ENCODE data around the gene GFRA1.

Gene GFRA1

DNA sequence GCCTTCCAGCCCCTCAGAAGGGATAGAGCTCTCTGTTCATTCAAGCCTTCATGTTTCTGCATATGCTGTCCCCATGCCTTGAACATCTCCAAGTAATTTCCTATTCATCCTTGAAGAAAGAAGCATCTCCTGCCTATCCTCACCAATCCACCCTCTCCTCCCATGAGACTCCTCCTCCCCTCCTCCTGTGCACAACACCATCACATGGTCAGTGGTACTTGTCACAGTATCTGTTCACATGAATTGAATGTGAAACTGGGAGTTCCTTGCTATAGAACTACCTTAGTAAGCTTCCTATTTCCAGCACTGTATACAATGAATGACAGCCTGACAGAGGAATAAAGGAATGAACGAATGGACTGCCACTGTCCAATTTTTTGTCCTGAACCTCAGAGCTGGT is 115.5 kb downstream of the GFRA1 start:
- no peak for DNase-seq (ENCODE audit: low spot score)

- no peak for DNase-seq (ENCODE audit: low spot score)
Observed at GRCh38 chr10:116156819-116157218, 116.2 kb downstream of the GFRA1 start.

DNA sequence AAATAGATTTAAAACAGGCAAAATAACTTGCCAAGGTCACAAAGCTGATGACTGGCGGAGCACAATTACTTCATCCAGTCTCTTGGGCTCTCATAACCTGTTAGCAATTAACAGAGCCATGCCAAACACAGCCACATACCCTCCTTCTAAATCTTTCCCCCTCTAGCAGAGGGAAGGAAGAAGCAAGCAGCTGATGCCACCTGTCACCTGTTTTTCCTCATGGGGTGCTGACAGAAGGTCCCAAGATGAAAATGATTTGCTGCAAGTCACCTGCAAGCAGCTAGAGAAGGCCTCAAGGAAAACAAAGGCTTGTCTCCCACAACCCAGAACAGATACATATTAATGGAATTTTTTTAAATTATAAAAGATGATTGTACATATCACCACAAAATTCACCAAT is 117.8 kb downstream of the GFRA1 start:
- no peak for DNase-seq (ENCODE audit: low spot score)

DNA sequence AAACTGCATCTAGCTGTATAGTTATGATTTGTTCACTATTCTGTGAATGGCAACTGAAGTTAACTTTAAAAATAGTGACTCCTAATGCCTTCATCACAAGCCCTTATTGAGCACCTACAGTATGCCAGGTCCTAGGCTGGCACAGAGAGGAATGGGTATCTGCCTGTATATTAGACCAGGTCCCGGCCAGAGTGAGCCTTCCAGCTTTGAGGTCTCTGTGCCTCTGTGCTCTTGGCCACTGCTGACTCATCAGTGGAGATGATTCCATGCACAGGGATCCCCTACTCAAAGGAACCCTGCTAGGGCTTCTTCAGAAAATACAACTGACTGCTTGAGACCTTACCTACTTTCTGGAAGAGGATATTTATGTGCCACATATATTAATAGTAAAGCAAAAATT is 118.4 kb downstream of the GFRA1 start:
- no peak for DNase-seq (ENCODE audit: low spot score)

DNA sequence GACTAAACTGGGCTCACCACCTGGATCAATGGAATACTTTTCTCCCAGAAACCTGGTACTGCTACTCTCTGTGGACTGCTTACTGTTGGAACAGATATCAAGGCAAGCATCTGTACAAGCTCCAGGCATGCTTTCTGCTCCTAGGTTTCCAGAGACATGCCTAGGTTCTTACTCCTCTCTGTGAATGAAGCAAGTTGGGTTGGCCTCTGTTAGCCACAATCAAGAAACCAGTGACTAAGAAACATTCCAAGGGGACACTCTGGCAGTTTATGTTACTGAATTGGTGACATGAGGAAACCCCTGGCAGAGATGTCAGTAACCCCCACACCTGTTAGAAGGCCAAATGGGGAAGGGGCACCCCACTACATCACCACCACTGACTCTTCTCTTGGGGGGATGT is 121.9 kb downstream of the GFRA1 start:
- DNase-seq (ENCODE audit: low spot score) = no peak

GRCh38 chr10:116150606-116151005 is 122.4 kb downstream of the GFRA1 start:
- no peak for DNase-seq (ENCODE audit: low spot score)

GRCh38 chr10:116147147-116147905 is 125.7 kb downstream of the GFRA1 start:
- DNase-seq (ENCODE audit: low spot score) = no peak

- no peak for DNase-seq (ENCODE audit: low spot score)
Observed at GRCh38 chr10:116146372-116147140, 126.5 kb downstream of the GFRA1 start.

- DNase-seq (ENCODE audit: low spot score) = no peak
Observed at GRCh38 chr10:116143673-116144222, 129.3 kb downstream of the GFRA1 start.

GRCh38 chr10:116141855-116142254 is 131.2 kb downstream of the GFRA1 start:
- no peak for DNase-seq (ENCODE audit: low spot score)

GRCh38 chr10:116141246-116141645 is 131.8 kb downstream of the GFRA1 start:
- DNase-seq (ENCODE audit: low spot score) = no peak

DNA sequence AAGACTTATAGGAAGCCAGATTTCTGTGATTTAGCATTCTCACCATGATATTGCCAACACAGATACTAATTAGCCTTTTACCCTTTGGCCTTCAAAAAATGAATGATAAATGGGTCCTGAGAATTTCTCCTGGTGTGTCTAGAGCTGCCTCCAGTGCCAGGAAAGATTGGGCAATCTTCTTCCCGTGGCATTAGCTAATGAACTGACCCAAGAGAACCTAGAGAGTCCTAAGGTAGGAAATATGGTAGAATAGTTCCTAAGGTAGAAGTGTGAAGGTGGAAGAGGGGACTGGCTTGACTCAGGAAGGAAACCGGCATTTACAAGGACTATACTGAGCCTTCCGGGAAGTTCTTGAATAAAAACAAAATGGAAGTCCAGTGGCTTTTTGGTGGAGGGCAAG is 133.1 kb downstream of the GFRA1 start:
- no peak for DNase-seq (ENCODE audit: low spot score)

- no peak for DNase-seq (ENCODE audit: low spot score)
Observed at GRCh38 chr10:116138897-116139296, 134.1 kb downstream of the GFRA1 start.

DNA sequence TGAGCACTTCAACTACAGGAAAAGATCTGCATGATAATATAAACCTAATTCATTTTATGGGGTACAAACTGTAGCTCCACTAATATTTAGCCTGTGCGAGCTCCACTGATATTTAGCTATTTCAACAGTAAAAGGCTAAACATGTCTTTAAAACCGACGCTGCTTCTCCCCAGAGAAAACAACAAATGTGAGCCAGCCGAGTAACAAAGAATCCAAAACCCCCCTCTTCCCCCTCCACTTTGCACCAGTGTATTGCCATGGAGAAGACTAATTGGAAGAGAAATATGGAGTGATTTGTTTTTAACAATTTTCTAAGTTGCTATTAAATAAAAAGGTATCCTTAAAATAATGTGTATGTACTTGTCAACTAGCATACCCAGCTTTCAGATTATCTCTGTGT is 136.7 kb downstream of the GFRA1 start:
- DNase-seq (ENCODE audit: low spot score) = no peak

DNA sequence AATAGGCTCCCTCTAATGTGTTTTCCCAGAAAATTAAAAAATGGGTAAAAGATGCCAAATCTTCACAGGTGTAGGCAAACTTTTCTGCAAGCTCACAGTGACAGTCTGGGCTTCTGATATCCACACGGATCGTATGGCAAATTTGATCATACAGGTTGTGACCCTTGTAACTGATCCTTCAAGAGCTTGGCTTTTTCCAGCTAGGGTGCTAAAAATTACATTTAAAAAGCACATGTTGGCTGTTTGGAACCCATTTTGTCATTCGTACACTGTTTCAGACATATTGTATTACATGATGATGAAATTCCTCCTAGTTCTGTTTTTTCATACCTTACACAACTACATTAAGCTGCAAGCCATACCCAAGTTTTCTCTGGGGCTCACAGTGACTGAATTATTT is 138.7 kb downstream of the GFRA1 start:
- no peak for DNase-seq (ENCODE audit: low spot score)

- DNase-seq (ENCODE audit: low spot score) = no peak
Observed at GRCh38 chr10:116133634-116134033, 139.4 kb downstream of the GFRA1 start.

- no peak for DNase-seq (ENCODE audit: low spot score)
Observed at GRCh38 chr10:116132780-116133399, 140.1 kb downstream of the GFRA1 start.

- DNase-seq (ENCODE audit: low spot score) = no peak
Observed at GRCh38 chr10:116130006-116130405, 143.0 kb downstream of the GFRA1 start.

DNA sequence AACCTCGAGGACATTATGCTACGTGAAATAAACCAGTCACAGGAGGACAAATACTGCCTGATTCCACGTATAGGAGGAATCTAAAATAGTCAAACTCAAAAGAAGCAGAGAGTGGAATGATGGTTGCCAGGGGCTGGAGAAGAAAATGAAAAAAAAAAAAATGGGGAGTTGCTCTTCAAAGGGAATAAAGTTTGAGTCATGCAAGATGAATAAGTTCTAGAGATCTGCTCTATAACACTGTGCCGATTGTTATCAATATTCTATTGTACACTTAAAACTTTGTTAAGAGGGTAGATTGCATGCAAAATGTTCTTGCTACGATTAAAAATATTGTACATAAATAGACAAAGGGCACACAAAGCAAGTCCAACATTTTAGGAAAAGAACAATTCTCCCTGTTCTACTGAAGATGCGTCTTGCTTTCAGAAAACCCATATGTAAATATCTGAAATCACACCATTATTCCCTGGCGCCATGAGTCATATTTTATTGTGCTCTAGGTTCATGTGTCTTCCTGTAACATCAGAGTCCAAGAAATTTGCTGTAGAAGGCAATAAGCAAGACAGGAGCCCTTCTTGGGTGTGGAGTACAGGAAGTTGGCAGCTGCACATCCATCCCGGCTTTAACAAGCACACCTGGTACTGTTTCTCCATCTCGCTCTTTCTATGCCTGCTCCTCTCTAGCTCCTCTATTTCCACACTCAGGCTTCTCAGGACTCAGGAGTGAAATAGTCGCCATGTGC is 145.9 kb downstream of the GFRA1 start:
- DNase-seq (ENCODE audit: low spot score) = no peak

- DNase-seq (ENCODE audit: low spot score) = no peak
Observed at GRCh38 chr10:116126239-116126638, 146.8 kb downstream of the GFRA1 start.

GRCh38 chr10:116125180-116125579 is 147.8 kb downstream of the GFRA1 start:
- no peak for DNase-seq (ENCODE audit: low spot score)

GRCh38 chr10:116124777-116125176 is 148.2 kb downstream of the GFRA1 start:
- DNase-seq (ENCODE audit: low spot score) = no peak
